NCI-H82 (cell line): ENCODE data around the gene RGS14.

Source experiments
- DNase-seq: peaks from one replicate; lab custom pipeline; 2025; lab: John Stamatoyannopoulos, UW

The RGS14 gene

DNA sequence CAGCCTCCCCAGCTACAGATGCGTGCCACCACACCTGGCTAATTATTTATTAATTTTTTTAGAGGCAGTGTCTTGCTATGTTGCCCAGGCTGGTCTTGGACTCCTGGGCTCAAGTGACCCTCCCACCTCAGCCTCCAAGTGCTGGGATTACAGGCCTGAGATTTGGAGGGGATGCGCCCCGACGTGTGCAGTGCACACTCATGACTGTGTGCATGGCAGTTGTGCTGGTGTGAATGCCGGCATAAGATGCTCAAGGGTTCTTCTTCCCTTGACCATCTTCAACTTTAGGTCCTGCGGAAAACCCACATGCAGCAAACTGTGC is 23.0 kb downstream of the RGS14 start:
- no peak for DNase-seq

DNA sequence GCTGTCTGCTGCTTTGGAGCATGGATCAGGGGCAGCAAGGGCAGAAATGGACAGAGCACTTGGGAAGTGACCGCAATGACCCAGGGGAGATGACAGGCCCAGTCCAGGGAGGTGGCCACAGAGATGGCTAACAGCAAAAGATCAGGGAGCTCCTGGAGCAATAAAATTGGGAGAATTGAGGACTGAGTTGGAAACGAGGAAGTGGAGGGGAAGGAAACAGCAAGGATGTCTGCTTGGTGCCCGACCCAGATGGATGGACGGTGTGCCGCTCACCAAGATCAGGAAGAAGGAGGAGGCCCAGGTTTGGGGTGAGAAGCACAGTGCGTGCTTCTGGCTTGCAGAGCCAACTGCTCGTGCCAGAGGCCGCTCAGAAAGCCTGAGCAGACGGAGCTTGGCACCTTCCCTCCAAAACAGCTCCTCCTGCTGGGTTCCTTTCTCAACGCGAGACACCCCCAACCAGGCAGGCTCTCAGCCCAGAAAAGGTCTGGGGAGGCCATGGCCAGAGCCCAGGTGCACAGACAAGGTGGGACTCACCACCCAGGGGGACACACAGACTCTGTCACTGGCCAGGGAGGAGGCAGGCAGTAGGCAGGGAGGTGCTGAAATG is 24.8 kb downstream of the RGS14 start:
- DNase-seq = peak; percentile 29

DNA sequence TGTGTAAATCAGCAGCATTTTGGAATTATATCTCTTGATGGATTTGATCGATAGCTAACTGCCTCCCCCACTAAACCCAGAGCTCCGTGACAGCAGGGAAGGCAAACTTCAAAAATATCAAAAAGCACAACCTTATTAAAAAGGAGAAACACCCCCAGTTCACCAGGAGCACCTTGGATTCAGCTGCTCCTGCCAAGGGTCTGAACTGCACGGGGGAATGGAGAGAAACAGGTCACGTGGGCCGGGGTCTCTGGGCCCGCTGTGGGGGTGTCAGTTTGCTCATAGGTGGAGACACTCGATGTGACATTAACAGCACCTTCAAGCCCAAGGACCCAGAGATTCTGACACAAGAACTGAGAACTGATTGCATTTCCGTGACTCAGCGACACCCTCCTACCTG is 25.5 kb downstream of the RGS14 start:
- no peak for DNase-seq

DNA sequence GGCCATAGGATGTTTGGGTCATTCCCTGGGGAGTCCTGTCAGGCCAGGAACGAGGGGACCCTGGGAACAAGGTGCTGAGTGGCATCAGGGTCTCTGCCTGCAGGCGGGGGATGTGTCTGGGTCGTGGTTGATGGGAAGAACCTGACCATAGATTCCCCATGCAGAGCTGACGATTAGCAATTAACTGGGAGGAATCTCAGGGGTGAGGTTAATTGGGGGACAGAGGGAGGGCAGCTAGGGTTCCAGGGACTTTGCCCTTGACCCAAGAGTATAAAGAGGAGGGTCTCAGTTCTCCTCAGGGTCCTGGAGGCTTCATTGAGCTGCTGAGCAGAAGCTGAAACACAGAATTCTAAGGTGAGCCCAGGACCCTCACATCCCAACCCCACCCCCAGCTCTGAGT is 26.4 kb downstream of the RGS14 start, which contains the start of gene SLC34A1:
SLC34A1 (plus strand) TSS at position 301 of the 400 bp plus-strand sequence. CDS start 1,308 bp downstream, outside the sequence.
- no peak for DNase-seq

DNA sequence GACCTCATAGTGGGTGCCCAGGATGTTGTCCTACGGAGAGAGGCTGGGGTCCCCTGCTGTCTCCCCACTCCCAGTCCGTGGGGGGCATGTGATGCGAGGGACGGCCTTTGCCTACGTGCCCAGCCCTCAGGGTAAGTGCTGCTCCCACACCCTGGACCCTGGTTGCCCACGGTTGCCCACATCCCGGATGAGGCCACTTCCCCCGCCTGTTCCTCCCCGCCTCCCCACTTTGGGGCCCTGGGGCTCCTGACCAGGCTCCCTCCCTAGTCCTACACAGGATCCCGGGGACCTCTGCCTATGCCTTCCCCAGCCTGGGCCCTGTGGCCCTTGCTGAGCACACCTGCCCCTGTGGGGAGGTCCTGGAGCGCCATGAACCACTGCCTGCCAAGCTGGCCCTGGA is 28.0 kb downstream of the RGS14 start:
- no peak for DNase-seq

DNA sequence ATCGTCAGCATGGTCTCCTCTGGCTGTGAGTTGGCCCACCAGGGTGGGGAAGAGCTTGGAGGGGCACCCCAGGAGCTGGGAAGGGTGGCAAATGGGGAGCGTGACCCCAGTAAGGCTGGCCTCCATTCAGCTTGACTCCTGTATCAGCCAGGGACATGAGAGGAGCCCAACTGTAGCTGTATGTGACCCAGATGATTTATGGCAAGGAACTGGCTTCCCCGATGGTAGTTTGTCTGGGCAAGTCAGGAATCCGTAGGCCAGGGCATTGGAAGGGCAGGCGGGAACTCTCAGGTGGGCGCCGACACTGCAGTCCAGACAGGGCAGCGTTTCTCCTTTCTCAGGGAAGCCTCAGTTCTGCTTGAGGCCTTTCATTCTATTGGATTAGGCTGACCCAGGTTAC is 28.8 kb downstream of the RGS14 start:
- DNase-seq = peak; percentile 54

DNA sequence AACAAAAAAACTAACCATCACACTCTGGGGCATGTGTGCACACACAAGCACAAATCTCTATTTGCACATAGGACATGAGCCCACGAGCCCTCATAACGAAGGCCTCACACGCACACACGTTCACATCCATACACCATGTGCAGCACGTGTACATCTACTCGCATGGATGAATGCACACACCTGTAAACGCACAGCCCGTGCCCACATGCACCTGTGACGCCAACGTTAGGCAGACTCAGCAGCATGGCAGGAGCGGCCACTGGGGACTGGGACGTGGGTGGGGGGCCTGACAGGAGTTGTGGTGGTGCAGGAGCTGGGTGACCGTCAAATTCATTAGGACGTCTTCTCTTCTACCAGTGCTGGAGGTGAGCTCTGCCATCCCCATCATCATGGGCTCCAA is 29.7 kb downstream of the RGS14 start:
- no peak for DNase-seq

DNA sequence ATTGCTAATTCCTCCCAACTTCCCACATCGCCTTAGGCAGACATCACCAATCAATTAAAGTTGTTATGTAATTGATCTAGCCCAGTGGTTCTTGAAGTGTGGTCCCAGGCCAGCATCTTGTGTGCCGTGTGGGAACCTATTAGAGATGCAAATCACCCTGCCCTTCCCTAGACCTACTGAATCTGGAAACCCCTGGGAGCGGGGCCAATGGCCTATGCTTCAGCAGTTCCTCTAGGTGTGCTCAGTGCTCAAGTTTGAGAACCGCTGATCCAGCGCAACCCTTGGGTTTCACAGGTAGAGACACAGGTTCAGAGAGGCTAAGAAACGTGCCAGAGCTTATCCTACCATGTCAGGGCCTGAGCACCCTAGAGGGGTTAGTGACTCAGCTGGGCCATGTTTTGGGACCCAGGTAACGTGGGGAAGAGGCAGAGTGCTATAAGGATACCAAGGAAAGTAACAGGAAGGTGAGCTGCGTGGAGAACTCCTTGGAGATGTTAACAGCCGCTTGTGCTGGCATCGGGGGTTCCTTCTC is 30.9 kb downstream of the RGS14 start:
- no peak for DNase-seq

DNA sequence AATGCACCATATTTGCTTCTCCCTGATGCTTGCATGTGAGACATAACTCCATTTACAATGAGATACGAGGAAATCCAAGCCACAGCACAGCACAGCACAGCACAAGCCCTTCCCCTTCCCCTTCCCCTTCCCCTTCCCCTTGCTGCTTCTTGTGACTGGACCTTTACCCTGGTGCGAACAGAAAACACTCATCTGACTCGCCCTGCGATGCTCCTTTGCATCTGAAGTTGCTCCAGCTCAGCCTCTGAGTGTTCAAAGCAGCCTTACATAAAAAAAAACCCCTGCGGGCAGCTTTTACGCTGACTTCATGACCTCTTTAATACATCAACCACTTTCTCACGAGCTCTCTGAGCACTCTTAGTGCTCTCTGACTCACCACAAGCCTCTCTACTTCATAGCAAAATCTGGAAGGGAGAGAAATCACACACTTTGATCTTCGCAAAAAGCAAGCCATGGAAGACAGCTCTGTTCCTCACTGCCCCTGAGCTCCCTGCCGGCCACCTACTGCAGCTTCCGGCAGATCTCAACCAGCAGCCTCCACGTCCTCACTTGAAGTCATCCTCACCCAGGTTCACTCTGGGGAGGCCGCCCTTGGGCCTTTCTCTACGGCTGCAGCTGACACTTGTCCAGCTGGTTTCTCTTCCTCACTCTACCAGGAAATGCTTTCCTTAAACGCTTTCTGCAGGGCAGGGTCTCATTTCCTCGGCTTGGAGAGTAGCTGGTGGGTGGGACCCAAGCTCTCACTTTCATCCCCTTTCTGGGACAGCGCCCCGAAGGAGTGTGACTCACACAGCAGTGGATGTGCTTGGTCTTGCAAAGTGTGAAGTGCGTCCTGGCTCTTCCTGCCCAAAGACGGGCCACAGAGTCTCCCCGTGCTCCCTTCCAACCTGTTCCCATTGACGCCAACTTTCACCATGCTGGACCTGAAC is 31.8 kb downstream of the RGS14 start:
- DNase-seq = no peak

DNA sequence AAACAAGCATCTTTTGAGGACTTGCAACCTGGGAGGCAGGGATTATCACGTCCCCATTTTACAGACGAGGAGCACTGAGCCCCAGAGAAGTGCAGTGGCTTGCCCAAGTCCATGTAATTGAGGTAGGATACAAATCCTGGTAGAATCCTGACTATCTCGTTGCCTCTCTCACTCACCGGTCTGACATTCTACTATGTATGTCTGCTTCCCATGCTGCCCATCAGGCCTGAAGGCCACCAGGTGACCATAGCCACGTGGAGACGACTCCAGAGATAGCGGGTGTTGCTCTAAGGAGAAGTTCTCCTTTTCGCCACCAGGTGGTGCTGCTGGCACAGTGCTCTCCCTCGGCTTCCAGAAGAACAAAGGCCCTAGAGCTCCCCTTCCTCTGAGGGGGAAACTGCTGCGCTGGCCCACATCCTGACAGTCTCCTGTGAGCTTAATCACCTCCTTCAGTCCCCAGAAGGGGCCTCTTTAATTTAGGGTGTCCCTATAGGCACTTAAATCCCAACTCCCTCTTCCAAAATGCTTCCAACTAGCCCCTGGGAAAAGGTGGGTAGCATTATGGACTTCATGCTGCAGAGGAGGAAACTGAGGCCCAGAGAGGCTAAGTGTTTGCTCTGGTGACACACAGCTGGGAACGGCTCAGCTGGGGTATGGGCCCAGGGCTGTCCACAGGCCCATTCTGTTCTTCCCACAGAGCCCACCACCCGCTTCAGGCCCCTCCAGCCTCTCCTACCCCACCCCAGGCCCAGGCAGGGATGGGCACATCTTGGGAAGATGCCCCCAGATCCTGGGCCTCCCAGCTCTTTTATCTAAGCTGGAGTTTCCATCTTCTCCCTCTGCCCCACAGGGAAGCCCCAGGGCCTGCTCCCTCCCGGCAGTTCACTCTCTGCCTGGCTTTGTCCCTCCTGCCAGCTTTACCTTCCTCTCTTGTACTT is 32.9 kb downstream of the RGS14 start:
- peak; percentile 89 for DNase-seq

DNA sequence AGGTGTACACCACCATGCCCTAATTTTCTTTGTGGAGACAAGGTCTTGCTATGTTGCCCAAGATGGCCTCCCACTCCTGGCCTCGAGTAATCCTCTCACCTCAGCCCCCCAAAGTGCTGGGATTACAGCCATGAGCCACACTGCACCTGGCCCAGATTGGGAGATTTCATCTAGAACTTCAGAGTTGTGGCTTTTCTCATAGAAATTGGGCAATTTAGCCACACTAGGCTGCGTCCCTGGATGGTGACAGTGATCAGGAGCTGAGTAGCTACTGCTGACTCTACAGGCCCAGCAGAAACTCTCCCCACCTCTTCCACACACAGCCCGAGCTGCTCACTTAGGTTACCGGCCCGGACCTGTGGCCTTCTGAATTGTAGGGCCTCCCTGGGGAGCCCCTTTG is 35.0 kb downstream of the RGS14 start:
- no peak for DNase-seq

DNA sequence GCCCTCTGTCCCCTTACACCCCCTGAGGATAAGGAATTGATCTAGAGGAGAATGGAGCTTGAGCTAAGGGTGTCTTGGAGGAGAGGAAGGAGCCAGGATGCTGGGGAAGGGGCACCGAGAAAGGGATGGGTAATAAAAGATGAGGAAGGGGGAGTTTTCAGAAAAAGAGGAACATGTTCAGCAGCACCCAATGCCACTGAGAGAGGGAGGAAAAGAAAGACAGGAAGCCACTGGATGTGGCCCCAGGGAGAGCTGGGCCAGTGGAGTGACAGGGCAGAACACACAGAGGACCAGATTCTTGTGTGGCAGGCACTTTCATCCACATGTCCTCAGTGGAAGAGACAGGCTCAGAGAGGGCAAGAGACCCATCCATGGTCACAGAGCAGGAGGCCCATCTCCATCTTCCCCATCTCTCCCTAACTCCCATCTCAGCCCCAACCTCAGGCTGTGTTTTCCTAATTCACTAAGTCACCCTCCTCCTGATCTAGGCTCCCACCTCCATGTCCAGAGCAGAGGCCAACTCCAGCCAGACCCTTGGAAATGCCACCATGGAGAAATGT is 35.6 kb downstream of the RGS14 start:
- no peak for DNase-seq

DNA sequence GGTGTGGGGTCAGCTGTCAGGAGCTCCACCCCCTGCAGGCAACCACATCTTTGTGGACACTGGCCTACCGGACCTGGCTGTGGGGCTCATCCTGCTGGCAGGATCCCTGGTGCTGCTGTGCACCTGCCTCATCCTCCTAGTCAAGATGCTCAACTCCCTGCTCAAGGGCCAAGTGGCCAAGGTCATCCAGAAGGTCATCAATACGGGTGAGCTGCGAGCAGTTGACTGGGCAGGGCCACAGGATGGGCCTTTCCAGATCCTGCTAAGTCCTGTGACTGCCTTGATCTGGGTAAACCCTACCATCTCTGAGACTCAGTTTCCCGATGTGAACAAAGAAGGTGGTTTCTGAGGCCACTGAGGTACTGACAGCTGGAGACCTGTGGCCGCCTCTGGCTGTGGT is 36.3 kb downstream of the RGS14 start:
- DNase-seq = no peak

DNA sequence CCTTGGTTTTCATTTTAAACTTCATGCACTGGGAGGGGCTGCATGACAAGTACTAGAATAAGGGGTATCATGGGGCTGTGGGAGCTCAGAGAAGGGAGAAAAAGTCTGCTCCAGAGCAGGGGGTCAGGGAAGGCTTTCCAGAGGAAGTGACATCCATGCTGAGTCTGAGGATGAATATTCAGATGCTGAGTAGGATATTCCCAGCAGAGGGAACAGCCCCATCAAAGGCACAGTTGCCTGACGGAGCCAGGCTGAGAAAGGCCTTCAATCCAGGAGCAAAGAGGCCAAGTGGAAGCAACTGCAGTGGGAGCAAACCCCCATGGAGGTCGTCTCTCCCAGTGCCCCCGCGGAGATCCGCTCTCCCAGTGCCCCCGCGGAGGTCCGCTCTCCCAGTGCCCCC is 38.4 kb downstream of the RGS14 start:
- DNase-seq = no peak

DNA sequence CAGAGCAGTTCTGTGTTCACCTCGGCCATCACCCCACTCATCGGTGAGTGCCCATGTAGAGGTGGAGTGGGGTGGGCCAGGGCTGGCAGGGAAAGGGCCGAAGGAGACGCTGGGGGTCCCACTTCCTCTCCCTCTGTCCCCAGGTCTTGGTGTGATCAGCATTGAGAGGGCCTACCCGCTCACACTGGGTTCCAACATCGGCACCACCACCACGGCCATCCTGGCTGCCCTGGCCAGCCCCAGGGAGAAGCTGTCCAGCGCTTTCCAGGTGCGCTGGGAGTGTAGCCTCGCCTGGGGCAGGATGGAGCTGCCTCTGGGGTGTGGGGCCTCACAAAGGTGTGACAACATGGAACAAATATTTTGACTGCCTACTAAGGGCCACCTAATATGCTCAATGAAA is 39.1 kb downstream of the RGS14 start:
- no peak for DNase-seq

DNA sequence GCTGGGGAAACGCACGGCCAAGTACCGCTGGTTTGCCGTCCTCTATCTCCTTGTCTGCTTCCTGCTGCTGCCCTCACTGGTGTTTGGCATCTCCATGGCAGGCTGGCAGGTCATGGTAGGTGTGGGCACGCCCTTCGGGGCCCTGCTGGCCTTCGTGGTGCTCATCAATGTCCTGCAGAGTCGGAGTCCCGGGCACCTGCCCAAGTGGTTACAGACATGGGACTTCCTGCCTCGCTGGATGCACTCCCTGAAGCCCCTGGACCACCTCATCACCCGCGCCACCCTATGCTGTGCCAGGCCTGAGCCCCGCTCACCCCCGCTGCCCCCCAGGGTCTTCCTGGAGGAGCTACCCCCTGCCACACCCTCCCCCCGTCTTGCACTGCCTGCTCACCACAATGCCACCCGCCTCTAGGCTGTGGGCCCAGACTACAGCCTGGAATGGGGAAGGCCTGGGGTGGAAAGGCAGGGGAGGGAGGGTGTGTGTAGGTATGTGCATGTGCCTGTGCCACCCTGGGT is 40.2 kb downstream of the RGS14 start:
- DNase-seq = no peak

DNA sequence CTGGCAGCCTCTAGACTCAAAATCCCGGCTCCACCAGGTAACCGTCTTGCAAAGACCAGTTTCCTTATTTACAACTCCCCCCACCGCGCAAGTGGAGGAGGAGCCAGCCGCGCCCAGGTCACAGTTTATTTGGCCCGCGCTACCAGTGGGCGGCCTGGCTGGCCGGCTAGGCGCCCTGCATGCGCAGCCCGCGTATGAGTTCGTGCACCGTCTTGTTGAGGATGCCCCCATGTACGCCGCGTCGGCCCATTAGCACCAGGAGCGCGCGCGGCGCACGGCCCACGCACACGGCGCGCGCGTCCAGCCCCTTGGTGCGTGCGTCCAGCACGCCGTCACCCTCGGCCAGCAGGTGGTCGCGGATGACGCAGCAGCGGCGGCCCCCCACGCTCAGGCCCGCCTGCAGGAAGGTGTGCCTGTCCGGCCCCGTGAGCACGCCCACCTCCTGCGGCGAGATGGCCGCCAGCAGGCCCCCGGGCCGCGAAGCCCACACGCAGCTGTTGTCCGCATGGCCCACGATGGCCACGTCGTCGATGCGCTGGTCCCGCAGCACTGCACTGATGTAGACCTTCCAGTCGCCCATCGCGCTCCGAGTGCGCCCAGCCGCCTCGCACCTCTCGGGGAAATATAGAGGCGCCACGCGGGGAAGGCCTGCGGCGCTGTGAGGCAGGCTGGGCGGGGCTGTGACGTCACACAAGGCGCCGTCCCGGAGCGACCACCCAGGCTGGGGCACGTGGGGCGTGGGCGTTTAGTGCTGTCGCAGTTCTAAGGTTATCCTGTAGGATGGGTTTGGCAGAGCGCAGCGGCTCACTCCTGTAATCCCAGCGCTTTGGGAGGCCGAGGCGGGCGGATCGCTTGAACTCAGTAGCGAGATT is 42.5 kb downstream of the RGS14 start, which contains the start of gene PFN3:
PFN3 (minus strand) TSS at position 665 of the 872 bp plus-strand sequence; CDS start at position 580, 85 bp downstream.
- DNase-seq = no peak

DNA sequence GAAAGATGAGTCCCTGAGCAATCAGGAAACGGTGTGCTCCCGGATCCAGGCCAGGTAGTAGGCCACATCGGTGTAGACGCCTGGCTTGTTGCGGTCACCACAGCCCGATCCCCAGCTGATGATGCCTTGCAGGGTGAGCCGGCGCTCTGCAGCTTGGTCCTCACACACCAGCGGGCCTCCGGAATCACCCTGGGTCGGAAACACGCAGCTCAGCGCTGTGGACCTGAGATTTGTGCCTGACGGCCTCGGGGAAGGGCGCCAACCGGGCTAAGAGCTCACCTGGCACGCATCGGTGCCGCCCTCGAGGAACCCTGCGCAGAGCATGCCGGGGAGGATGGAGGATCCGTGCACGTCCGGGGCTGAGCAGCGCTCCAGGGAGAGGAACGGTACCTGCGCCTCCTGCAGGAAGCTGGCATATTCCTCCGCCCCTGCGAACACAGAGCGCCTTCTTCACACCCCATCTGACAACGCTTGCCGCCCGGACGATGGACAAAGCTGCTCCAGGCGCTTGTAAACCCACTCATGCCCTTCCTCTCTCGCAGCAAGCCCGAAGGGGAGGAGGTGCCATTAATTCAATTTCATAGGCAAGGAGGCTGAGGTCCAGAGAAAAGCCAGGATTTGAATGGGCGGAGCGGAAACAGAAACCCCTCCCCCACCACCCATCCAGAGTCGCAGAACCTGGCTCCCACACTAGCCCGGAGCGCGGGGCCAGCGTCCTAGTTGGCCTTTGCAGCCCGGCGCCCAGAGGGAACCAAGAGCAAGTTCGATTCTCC is 44.7 kb downstream of the RGS14 start:
- peak; percentile 88 for DNase-seq

DNA sequence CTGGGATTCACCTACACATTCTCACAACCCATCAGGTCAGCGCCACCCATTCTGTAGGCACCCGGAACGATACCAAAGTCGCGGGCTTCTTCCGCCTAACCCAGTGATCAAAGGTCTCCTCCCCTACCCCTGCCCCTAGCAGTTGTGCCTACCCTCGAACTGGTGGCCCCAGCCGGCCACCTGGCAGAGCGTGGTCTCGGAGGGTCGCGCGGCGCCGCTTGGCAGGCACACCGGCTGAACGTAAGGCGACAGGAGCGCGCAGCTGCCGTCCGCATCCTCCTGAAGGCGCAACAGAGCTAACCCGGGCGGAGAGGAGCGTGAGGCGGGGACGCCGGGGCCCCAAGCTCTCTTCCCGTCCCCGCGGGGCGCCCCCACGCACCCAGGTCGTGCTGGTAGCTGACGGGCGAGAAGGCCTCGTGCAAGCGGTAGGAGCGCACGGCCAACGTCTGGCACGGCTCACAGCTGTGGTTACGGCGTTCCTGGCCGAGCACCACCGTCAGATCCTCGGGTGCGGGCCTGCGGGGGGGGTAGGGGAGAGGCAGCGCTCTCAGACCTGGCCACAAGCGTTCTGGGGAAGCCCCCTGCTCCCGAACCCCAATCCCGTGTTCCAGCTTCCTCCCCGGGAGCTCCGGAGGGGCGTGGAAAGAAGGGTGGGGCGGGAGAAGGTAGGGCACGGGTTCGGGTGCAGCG is 45.5 kb downstream of the RGS14 start:
- peak; percentile 65 for DNase-seq
